ENCODE measurements around the gene NKTR. TPM values are rescaled to one million over a fixed set of nuclear protein-coding genes. Genes with fewer than 3 reads are reported as not detected.

NKTR gene
- total and polyA plus RNA-seq, 2 of the 13 experiments (the other 11 are each of a cell fraction or from before 2014, with no cell fraction given), result 41.3 to 59.6 TPM

DNA sequence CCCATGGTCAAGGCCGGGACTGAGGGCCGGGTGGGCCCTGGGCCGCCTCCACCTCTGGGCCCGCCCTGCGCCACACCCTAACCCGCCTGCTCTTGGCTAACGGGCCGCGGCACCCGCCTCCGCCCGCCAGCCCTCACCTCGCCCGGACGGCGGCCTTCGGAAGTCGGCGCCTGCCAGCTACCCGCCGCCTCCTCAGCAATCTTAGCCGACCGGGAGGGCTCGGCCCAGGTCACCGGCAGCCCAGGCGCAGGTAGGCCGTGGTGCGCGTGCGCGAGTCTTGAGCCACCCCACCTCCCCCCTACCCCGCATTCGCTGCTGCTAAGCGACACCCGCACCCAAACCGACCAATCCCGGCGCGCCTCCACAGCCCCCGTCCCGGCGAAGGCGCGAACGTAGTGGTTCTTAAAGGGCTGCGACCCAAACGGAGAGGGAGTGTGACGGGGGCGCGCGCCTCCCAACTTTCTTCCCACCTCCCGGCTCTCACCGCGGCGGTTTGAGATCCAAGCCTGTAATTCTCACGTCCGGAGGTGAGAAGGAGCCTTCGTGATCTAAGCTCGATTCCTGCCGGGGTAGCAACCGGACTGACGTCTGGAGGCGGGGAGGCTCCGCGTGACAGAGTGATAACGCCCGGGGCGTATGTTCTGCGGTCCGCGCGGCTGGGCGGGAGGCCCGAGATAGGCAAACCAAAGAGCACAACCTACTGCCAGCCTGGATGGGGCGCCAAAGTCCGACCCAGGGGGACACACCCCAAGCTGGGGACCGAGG, 18.6 kb upstream of the NKTR start, which contains the start of gene SEC22C (continued):
- TF ChIP-seq ZNF724P (CRISPR knock-in tag; IDR thresholded peaks at IDR 0.05; ENCODE audit: borderline replicate concordance), result no peak; the same call in 1 of the 2 replicates
- TF ChIP-seq, protein P1, sequence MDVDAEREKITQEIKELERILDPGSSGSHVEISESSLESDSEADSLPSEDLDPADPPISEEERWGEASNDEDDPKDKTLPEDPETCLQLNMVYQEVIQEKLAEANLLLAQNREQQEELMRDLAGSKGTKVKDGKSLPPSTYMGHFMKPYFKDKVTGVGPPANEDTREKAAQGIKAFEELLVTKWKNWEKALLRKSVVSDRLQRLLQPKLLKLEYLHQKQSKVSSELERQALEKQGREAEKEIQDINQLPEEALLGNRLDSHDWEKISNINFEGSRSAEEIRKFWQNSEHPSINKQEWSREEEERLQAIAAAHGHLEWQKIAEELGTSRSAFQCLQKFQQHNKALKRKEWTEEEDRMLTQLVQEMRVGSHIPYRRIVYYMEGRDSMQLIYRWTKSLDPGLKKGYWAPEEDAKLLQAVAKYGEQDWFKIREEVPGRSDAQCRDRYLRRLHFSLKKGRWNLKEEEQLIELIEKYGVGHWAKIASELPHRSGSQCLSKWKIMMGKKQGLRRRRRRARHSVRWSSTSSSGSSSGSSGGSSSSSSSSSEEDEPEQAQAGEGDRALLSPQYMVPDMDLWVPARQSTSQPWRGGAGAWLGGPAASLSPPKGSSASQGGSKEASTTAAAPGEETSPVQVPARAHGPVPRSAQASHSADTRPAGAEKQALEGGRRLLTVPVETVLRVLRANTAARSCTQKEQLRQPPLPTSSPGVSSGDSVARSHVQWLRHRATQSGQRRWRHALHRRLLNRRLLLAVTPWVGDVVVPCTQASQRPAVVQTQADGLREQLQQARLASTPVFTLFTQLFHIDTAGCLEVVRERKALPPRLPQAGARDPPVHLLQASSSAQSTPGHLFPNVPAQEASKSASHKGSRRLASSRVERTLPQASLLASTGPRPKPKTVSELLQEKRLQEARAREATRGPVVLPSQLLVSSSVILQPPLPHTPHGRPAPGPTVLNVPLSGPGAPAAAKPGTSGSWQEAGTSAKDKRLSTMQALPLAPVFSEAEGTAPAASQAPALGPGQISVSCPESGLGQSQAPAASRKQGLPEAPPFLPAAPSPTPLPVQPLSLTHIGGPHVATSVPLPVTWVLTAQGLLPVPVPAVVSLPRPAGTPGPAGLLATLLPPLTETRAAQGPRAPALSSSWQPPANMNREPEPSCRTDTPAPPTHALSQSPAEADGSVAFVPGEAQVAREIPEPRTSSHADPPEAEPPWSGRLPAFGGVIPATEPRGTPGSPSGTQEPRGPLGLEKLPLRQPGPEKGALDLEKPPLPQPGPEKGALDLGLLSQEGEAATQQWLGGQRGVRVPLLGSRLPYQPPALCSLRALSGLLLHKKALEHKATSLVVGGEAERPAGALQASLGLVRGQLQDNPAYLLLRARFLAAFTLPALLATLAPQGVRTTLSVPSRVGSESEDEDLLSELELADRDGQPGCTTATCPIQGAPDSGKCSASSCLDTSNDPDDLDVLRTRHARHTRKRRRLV (CRISPR knock-in tag; IDR thresholded peaks at IDR 0.05), result no peak
- TF ChIP-seq ZNF713 (CRISPR knock-in tag; IDR thresholded peaks at IDR 0.05), result no peak
- TF ChIP-seq MIER3 (CRISPR knock-in tag; IDR thresholded peaks at IDR 0.05; ENCODE audit: borderline replicate concordance), result no peak
- TF ChIP-seq ZNF512B (CRISPR knock-in tag; IDR thresholded peaks at IDR 0.05; ENCODE audit: borderline replicate concordance), result no peak
- no peak for TF ChIP-seq MAFG (CRISPR knock-in tag; IDR thresholded peaks at IDR 0.05)
- TF ChIP-seq FLYWCH1 (CRISPR knock-in tag; IDR thresholded peaks at IDR 0.05), result no peak
- TF ChIP-seq ZNF614 (CRISPR knock-in tag; IDR thresholded peaks at IDR 0.05; ENCODE audit: borderline replicate concordance), result no peak; the same call in 1 of the 2 replicates
- peak; percentile 24; the same call in 1 of the 2 replicates for TF ChIP-seq ZNF563 (CRISPR knock-in tag; IDR thresholded peaks at IDR 0.05)
- TF ChIP-seq MBD4 (IDR thresholded peaks at IDR 0.05; ENCODE audit: borderline replicate concordance, low read length), result no peak
- no peak for TF ChIP-seq ZNF260 (CRISPR knock-in tag; IDR thresholded peaks at IDR 0.05; ENCODE audit: borderline replicate concordance, low read depth)
- TF ChIP-seq KIAA2018 (CRISPR knock-in tag; IDR thresholded peaks at IDR 0.05; ENCODE audit: borderline replicate concordance), result no peak
